Vagina (tissue), 2 donors: ENCODE data around the gene ATG16L1. TPM values are rescaled to one million over a fixed set of nuclear protein-coding genes. Genes with fewer than 3 reads are reported as not detected.

Experiments
- DNase-seq, 2 donors: peaks; one replicate each; pipeline ENCODE4 v3.0.0-alpha.2; 2017; ENCODE audit errors: extremely low spot score in 2 of 2
- H3K27ac ChIP-seq: fragments of 200-600 bp; sonication (generic); one replicate; pipeline ENCODE4 v1.5.1; 2019
- H3K27me3 ChIP-seq: fragments of 200-600 bp; sonication (generic); one replicate; pipeline ENCODE4 v1.5.1; 2019
- H3K36me3 ChIP-seq, 2 donors: fragments of 200-600 bp; sonication (generic); one replicate each; pipeline ENCODE4 v1.5.1; 2017 to 2019
- H3K4me1 ChIP-seq: fragments of 200-600 bp; sonication (generic); one replicate; pipeline ENCODE4 v1.5.1; 2019
- H3K4me3 ChIP-seq, 2 donors: fragments of 200-600 bp; sonication (generic); 1 replicate in 1 of 2; 2 replicates in 1 of 2; pipeline ENCODE4 v1.5.1; 2016 to 2019
- H3K9me3 ChIP-seq: fragments of 200-600 bp; sonication (generic); one replicate; pipeline ENCODE4 v1.5.1; 2019
- POLR2A ChIP-seq, 2 donors: fragments of 450-650 bp; IDR thresholded peaks; one replicate each; pipeline ENCODE4 v1.6.1; 2017; ENCODE audit warnings: antibody characterized with exemption in 2 of 2, mild to moderate bottlenecking in 2 of 2, moderate library complexity in 2 of 2
- POLR2AphosphoS5 ChIP-seq, 2 donors: sonication (generic); formaldehyde crosslinking; IDR thresholded peaks; one replicate each; pipeline ENCODE4 v1.9.0; 2017; ENCODE audit warnings: antibody characterized with exemption in 2 of 2, mild to moderate bottlenecking in 2 of 2, low read depth in 1 of 2; ENCODE audit not compliant: insufficient read depth in 1 of 2
- intact Hi-C: fragments of 100-400 bp; cut with DNase I; formaldehyde crosslinking; loops from one replicate; pipeline ENCODE4 v1.15.1; 2023
- total RNA-seq: library from RNA; depleted of rRNA; stranded (reverse); fragments of >200 nt; gene quantifications from one replicate; pipeline ENCODE4 v1.2.3, GENCODE V29; 2016
- TF ChIP-seq, protein P1 (sequence below), 3 experiments: fragments of 450-650 bp in 2 of 3; fragments of 200-600 bp in 1 of 3; sonication (generic) in 1 of 3; IDR thresholded peaks; one replicate each; pipeline ENCODE4 v1.5.1; 2017 to 2019; ENCODE audit warnings: antibody characterized with exemption in 3 of 3, mild to moderate bottlenecking in 2 of 3, moderate library complexity in 2 of 3

Gene ATG16L1
- total RNA-seq, 1 donor from 2014 or later = 29.2 TPM

DNA sequence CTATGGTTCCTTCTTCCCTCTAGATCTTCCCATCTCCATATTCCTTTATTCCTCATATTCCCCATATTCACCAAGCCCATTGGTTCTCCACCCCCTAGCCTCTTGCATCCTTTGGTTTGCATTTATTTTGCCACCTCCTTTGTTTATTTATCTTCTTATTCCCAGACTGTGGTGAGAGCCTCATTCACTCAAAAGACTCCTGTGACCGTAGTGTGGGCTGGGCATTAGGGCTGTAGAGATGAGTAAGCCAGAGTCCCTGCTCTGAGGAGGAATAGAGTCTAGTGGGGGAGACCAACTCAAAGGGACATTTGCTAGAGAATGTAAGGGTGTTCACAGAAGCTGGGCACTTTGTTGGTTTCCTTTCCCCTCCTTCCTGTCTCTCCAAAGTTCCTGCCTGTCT lies 8.3 kb downstream of the ATG16L1 start:
- Histone ChIP-seq H3K36me3 (peaks cover 7 to 59% of the 10 kb centered on the region in 2 donors), H3K27me3 (no peaks in the 10 kb centered on the region), H3K4me3 (no peak overlapping the region), H3K27ac (no peak overlapping the region), H3K4me1 (peaks cover 7% of the 10 kb centered on the region), H3K9me3 (no peaks in the 10 kb centered on the region)
- intact Hi-C loops = no loop called here
- TF ChIP-seq, protein P1, sequence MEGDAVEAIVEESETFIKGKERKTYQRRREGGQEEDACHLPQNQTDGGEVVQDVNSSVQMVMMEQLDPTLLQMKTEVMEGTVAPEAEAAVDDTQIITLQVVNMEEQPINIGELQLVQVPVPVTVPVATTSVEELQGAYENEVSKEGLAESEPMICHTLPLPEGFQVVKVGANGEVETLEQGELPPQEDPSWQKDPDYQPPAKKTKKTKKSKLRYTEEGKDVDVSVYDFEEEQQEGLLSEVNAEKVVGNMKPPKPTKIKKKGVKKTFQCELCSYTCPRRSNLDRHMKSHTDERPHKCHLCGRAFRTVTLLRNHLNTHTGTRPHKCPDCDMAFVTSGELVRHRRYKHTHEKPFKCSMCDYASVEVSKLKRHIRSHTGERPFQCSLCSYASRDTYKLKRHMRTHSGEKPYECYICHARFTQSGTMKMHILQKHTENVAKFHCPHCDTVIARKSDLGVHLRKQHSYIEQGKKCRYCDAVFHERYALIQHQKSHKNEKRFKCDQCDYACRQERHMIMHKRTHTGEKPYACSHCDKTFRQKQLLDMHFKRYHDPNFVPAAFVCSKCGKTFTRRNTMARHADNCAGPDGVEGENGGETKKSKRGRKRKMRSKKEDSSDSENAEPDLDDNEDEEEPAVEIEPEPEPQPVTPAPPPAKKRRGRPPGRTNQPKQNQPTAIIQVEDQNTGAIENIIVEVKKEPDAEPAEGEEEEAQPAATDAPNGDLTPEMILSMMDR (IDR thresholded peaks at IDR 0.05) = no peak
- TF ChIP-seq POLR2AphosphoS5 (IDR thresholded peaks at IDR 0.05; ENCODE audit: insufficient read depth in 1 of 2, low read depth in 1 of 2) = no peak
- no peak for TF ChIP-seq POLR2A (IDR thresholded peaks at IDR 0.05)
- DNase-seq = no peak

DNA sequence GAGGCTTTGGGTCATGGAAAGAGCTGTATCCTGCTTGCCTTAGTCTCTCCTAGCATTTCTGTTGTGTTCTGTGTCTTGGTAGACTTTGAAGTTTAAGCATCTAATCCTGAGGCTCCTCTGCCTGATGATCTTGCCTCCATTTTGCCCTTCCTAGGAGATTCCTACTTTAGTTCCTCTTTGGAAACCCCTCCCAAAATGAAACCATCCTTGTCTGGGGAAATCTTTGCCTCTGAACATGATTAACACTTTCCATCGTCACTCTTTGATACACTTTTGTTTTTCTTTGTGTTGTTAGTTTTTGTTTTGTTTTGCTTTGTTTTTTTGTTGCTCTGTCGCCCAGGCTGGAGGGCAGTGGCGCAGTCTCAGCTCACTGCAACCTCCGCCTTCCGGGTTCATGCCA lies 9.2 kb downstream of the ATG16L1 start:
- Histone ChIP-seq H3K36me3 (peaks cover 7 to 68% of the 10 kb centered on the region in 2 donors), H3K27me3 (no peaks in the 10 kb centered on the region), H3K27ac (no peak overlapping the region), H3K9me3 (no peaks in the 10 kb centered on the region), H3K4me3 (no peak overlapping the region), H3K4me1 (no peaks in the 10 kb centered on the region)
- DNase-seq = no peak
- no peak for TF ChIP-seq POLR2AphosphoS5 (IDR thresholded peaks at IDR 0.05; ENCODE audit: insufficient read depth in 1 of 2, low read depth in 1 of 2)
- intact Hi-C loops = no loop called here

DNA sequence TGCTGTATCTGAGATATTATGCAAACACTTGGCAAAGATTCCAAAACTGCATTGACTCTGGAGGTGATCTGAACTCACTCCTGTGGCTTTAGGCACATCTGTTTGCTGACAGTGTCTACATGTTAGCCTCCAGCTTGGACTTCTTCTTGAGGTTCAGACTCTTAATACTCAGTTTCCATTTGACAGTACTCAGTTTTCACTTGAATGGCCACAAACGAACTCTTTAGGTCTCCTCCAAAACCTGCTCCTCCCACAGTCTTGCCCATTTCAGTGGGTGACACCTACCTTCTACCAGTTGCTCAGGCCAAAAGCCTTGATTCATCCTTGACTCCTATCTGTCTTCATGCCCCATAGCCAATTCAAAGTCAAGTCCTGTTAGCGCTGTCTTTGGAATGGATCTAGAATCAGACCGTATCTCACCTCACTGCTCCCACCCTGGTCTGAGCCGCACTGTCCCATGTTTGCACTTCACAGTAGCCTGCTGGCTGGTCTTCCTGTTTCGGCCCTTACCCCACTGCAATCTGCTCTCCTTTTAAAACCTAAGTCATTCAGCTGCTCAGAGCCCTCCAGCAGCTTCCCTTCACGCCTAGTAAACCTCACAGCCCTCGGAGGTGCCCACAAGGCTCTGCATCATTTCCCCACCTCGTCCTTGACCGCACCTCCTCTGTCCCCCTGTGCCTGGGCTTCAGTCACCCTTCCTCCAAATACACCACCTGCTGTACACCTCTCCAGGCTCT lies 10.5 kb downstream of the ATG16L1 start:
- intact Hi-C loops = no loop called here
- Histone ChIP-seq H3K27me3 (no peaks in the 10 kb centered on the region), H3K4me1 (no peaks in the 10 kb centered on the region), H3K27ac (no peak overlapping the region), H3K9me3 (no peaks in the 10 kb centered on the region), H3K4me3 (no peak overlapping the region), H3K36me3 (peaks cover 7 to 72% of the 10 kb centered on the region in 2 donors)
- TF ChIP-seq, protein P1 (IDR thresholded peaks at IDR 0.05) = no peak
- no peak for TF ChIP-seq POLR2AphosphoS5 (IDR thresholded peaks at IDR 0.05; ENCODE audit: insufficient read depth in 1 of 2, low read depth in 1 of 2)
- TF ChIP-seq POLR2A (IDR thresholded peaks at IDR 0.05) = no peak
- DNase-seq = no peak

GRCh38 chr2:233262562-233262961 lies 11.1 kb downstream of the ATG16L1 start:
- H3K4me3 ChIP-seq = no peak overlapping the region
- no peaks in the 10 kb centered on the region for H3K9me3 ChIP-seq
- H3K36me3 ChIP-seq = peaks cover 7 to 68% of the 10 kb centered on the region in 2 donors
- H3K27me3 ChIP-seq = no peaks in the 10 kb centered on the region
- intact Hi-C loops = no loop called here
- no peak for TF ChIP-seq POLR2A (IDR thresholded peaks at IDR 0.05)
- H3K4me1 ChIP-seq = no peaks in the 10 kb centered on the region
- DNase-seq = no peak
- no peak overlapping the region for H3K27ac ChIP-seq

DNA sequence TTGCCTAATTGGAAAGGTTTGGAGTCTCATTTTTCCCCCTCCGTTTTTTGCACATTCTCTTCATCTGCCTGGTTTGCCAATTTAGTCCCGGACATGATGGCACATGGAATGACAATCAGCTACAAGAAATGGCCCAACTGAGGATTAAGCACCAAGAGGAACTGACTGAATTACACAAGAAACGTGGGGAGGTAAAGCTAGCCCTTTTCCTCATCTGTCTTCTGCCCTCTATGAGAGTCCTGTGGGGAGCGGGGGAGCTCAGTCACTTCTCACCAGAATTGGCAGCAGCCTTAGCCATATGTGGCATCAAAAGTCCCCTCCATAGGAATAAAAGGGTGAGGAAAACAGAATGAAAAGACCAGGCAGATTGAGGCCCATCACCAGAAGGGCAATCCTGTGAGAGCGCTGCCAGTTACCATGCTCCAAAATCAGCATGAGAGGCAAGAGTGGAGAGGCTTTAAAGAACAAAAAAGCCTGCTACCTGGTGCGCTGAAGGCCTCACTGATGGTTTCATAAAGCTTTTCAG lies 11.6 kb downstream of the ATG16L1 start:
- no peak for DNase-seq
- TF ChIP-seq, protein P1 (IDR thresholded peaks at IDR 0.05) = no peak
- TF ChIP-seq POLR2A (IDR thresholded peaks at IDR 0.05) (no peak), POLR2AphosphoS5 (IDR thresholded peaks at IDR 0.05; ENCODE audit: insufficient read depth in 1 of 2, low read depth in 1 of 2) (no peak)
- Histone ChIP-seq H3K36me3 (peaks cover 7 to 63% of the 10 kb centered on the region in 2 donors), H3K4me3 (no peak overlapping the region), H3K27me3 (no peaks in the 10 kb centered on the region), H3K4me1 (no peaks in the 10 kb centered on the region), H3K9me3 (no peaks in the 10 kb centered on the region), H3K27ac (no peak overlapping the region)
- intact Hi-C loops = no loop called here

- DNase-seq = no peak
- intact Hi-C loops = no loop called here
- Histone ChIP-seq H3K27me3 (no peaks in the 10 kb centered on the region), H3K27ac (no peak overlapping the region), H3K4me3 (no peak overlapping the region), H3K4me1 (no peaks in the 10 kb centered on the region), H3K9me3 (no peaks in the 10 kb centered on the region), H3K36me3 (peaks cover 7 to 58% of the 10 kb centered on the region in 2 donors)
- TF ChIP-seq POLR2A (IDR thresholded peaks at IDR 0.05) = no peak
- TF ChIP-seq, protein P1 (IDR thresholded peaks at IDR 0.05) = no peak
- no peak for TF ChIP-seq POLR2AphosphoS5 (IDR thresholded peaks at IDR 0.05; ENCODE audit: insufficient read depth in 1 of 2, low read depth in 1 of 2)
These were observed 13.2 kb downstream of the ATG16L1 start for GRCh38 chr2:233264667-233265066.
